Natural killer cell (primary cell): Measurements from ENCODE around the gene WDR17. TPM values are rescaled to one million over a fixed set of nuclear protein-coding genes. Genes with fewer than 3 reads are reported as not detected.
"Not testable (repeated sequence)": the region's sequence is repeated elsewhere in the genome, so short reads cannot be mapped to it uniquely, and the experiment has no call there.

ENCODE experiments used
- ATAC-seq, 3 donors: fragments of 150-1000 bp in 2 of 3; fragments of 200-7000 bp in 1 of 3; cut with Tn5 transposase; 1 replicate in 1 of 3; 2 replicates in 2 of 3; pipeline ENCODE4 v1.10.0; 2021; ENCODE audit warnings: mild to moderate bottlenecking in 2 of 3, moderate library complexity in 2 of 3
- DNase-seq, 2 donors: peaks; one replicate each; pipeline versions ENCODE4 v3.0.0 to v3.0.0-alpha.2; 2013 to 2021; ENCODE audit warnings: mixed read lengths in 1 of 2
- H3K27ac ChIP-seq: one replicate; pipeline ENCODE4 v1.5.1; 2013; ENCODE audit warnings: mild to moderate bottlenecking, low read length
- H3K27me3 ChIP-seq: one replicate; pipeline ENCODE4 v1.6.1; 2013; ENCODE audit warnings: low read length; ENCODE audit not compliant: control insufficient read depth, insufficient read depth
- H3K36me3 ChIP-seq: one replicate; pipeline ENCODE4 v1.6.1; 2013; ENCODE audit warnings: low read length; ENCODE audit not compliant: control insufficient read depth, insufficient read depth
- H3K4me1 ChIP-seq: one replicate; pipeline ENCODE4 v1.6.1; 2013; ENCODE audit warnings: low read length; ENCODE audit not compliant: control insufficient read depth, insufficient read depth
- H3K4me3 ChIP-seq: one replicate; pipeline ENCODE4 v1.5.1; 2013; ENCODE audit warnings: low read length
- H3K9me3 ChIP-seq: one replicate; pipeline ENCODE4 v1.6.1; 2013; ENCODE audit warnings: low read length; ENCODE audit not compliant: control insufficient read depth, insufficient read depth
- H3K27ac Mint-ChIP-seq, 2 donors: one replicate each; pipeline ENCODE4 v1.8.0; 2022; ENCODE audit warnings: mild to moderate bottlenecking in 2 of 2, mixed read lengths in 2 of 2, moderate library complexity in 1 of 2
- H3K27me3 Mint-ChIP-seq, 2 donors: one replicate each; pipeline ENCODE4 v1.8.0; 2022; ENCODE audit warnings: low read depth in 2 of 2, mixed read lengths in 2 of 2
- H3K36me3 Mint-ChIP-seq: one replicate; pipeline ENCODE4 v1.8.0; 2022; ENCODE audit warnings: mixed read lengths
- H3K4me1 Mint-ChIP-seq, 2 donors: one replicate each; pipeline ENCODE4 v1.8.0; 2022; ENCODE audit warnings: mixed read lengths in 2 of 2
- H3K4me3 Mint-ChIP-seq: one replicate; pipeline ENCODE4 v1.8.0; 2022; ENCODE audit warnings: mild to moderate bottlenecking, moderate library complexity, mixed read lengths
- H3K9me3 Mint-ChIP-seq, 2 donors: one replicate each; pipeline ENCODE4 v1.8.0; 2022; ENCODE audit warnings: mixed read lengths in 2 of 2
- CTCF ChIP-seq: fragments of 200-600 bp; IDR thresholded peaks from one replicate; pipeline ENCODE4 v1.8.0; 2022; ENCODE audit warnings: antibody characterized with exemption
- WGBS: methylation state at CpG from one replicate; pipeline ENCODE4 v1.1.7; 2013; ENCODE audit warnings: missing lambda C conversion rate; ENCODE audit not compliant: insufficient coverage; 5-methylcytosine and 5-hydroxymethylcytosine counted together
- intact Hi-C: fragments of 100-400 bp; cut with micrococcal nuclease; formaldehyde crosslinking; loops from one replicate; pipeline ENCODE4 v1.14.2; 2022
- total RNA-seq, 4 donors: library from RNA; stranded (reverse); fragments of 120-200 nt in 1 of 4; gene quantifications; one replicate each; pipeline versions ENCODE4 v1.2.3 to v1.2.4, GENCODE V29; 2013 to 2022

The WDR17 gene
- total RNA-seq, 3 donors from 2014 or later (not counting 1 experiment from before 2014, with no cell fraction given) = 0.07 to 0.38 (median 0.12) TPM

GRCh38 chr4:176210579-176211296, 145.1 kb downstream of the WDR17 start:
- H3K9me3 ChIP-seq = no peaks in the 10 kb centered on the region
- TF ChIP-seq CTCF = no peak
- no peaks in the 10 kb centered on the region for H3K4me1 Mint-ChIP-seq
- no peaks in the 10 kb centered on the region for H3K4me1 ChIP-seq
- no peaks in the 10 kb centered on the region for H3K36me3 ChIP-seq
- H3K9me3 Mint-ChIP-seq = no peaks in the 10 kb centered on the region
- no peak for DNase-seq
- no peak overlapping the region for H3K27ac Mint-ChIP-seq
- peaks cover 20 to 25% of the 10 kb centered on the region in 2 donors for H3K27me3 Mint-ChIP-seq
- H3K27ac ChIP-seq = no peak overlapping the region
- H3K4me3 Mint-ChIP-seq = no peak overlapping the region
- intact Hi-C loops = no loop called here
- H3K27me3 ChIP-seq = peaks cover 5% of the 10 kb centered on the region
- H3K36me3 Mint-ChIP-seq = no peaks in the 10 kb centered on the region
- ATAC-seq = no peak
- H3K4me3 ChIP-seq = no peak overlapping the region
- 86% methylated on average over 7 of the region's 7 CpGs for WGBS

GRCh38 chr4:176212351-176212750, 146.7 kb downstream of the WDR17 start:
- not testable (repeated sequence) for ATAC-seq

GRCh38 chr4:176217510-176217909, 151.9 kb downstream of the WDR17 start:
- H3K9me3 Mint-ChIP-seq = no peaks in the 10 kb centered on the region
- intact Hi-C loops = no loop called here
- H3K9me3 ChIP-seq = no peaks in the 10 kb centered on the region
- H3K36me3 Mint-ChIP-seq = no peaks in the 10 kb centered on the region
- no peak overlapping the region for H3K27ac ChIP-seq
- H3K4me3 Mint-ChIP-seq = no peak overlapping the region
- 100% methylated on average over 1 of the region's 2 CpGs for WGBS
- H3K36me3 ChIP-seq = no peaks in the 10 kb centered on the region
- no peak overlapping the region for H3K27ac Mint-ChIP-seq
- no peak overlapping the region for H3K4me3 ChIP-seq
- no peaks in the 10 kb centered on the region for H3K4me1 ChIP-seq
- DNase-seq (no peak), ATAC-seq (no peak)
- no peaks in the 10 kb centered on the region for H3K27me3 ChIP-seq
- no peak for TF ChIP-seq CTCF
- H3K4me1 Mint-ChIP-seq = no peaks in the 10 kb centered on the region
- H3K27me3 Mint-ChIP-seq = peaks cover 0 to 3% of the 10 kb centered on the region in 2 donors

More at GRCh38 chr4:176212351-176212750, 146.7 kb downstream of the WDR17 start:
- H3K9me3 Mint-ChIP-seq, H3K27ac Mint-ChIP-seq, H3K9me3 ChIP-seq, H3K36me3 Mint-ChIP-seq, H3K4me3 ChIP-seq, H3K27me3 ChIP-seq, intact Hi-C loops, H3K36me3 ChIP-seq, H3K4me3 Mint-ChIP-seq, DNase-seq, H3K4me1 Mint-ChIP-seq, H3K27ac ChIP-seq, H3K4me1 ChIP-seq: not testable (repeated sequence)
- WGBS = 95% methylated on average over 2 of the region's 3 CpGs
- H3K27me3 Mint-ChIP-seq = peaks cover 10 to 13% of the 10 kb centered on the region in 2 donors

GRCh38 chr4:176222149-176222548, 156.5 kb downstream of the WDR17 start:
- no peaks in the 10 kb centered on the region for H3K9me3 ChIP-seq
- no peaks in the 10 kb centered on the region for H3K36me3 ChIP-seq
- Mint-ChIP-seq H3K9me3 (no peaks in the 10 kb centered on the region), H3K4me1 (no peaks in the 10 kb centered on the region), H3K36me3 (no peaks in the 10 kb centered on the region), H3K27me3 (no peaks in the 10 kb centered on the region), H3K4me3 (no peak overlapping the region), H3K27ac (no peak overlapping the region)
- WGBS = 88% methylated on average over 4 of the region's 5 CpGs
- H3K4me1 ChIP-seq = no peaks in the 10 kb centered on the region
- ATAC-seq = no peak
- H3K4me3 ChIP-seq = no peak overlapping the region
- H3K27me3 ChIP-seq = peaks cover 2% of the 10 kb centered on the region
- H3K27ac ChIP-seq = no peak overlapping the region
- intact Hi-C loops = no loop called here
- no peak for TF ChIP-seq CTCF
- no peak for DNase-seq
